ENCODE data around the gene UHMK1.
"Not testable (repeated sequence)": the region's sequence is repeated elsewhere in the genome, so short reads cannot be mapped to it uniquely, and the experiment has no call there.

UHMK1 gene, protein sequence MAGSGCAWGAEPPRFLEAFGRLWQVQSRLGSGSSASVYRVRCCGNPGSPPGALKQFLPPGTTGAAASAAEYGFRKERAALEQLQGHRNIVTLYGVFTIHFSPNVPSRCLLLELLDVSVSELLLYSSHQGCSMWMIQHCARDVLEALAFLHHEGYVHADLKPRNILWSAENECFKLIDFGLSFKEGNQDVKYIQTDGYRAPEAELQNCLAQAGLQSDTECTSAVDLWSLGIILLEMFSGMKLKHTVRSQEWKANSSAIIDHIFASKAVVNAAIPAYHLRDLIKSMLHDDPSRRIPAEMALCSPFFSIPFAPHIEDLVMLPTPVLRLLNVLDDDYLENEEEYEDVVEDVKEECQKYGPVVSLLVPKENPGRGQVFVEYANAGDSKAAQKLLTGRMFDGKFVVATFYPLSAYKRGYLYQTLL

DNA sequence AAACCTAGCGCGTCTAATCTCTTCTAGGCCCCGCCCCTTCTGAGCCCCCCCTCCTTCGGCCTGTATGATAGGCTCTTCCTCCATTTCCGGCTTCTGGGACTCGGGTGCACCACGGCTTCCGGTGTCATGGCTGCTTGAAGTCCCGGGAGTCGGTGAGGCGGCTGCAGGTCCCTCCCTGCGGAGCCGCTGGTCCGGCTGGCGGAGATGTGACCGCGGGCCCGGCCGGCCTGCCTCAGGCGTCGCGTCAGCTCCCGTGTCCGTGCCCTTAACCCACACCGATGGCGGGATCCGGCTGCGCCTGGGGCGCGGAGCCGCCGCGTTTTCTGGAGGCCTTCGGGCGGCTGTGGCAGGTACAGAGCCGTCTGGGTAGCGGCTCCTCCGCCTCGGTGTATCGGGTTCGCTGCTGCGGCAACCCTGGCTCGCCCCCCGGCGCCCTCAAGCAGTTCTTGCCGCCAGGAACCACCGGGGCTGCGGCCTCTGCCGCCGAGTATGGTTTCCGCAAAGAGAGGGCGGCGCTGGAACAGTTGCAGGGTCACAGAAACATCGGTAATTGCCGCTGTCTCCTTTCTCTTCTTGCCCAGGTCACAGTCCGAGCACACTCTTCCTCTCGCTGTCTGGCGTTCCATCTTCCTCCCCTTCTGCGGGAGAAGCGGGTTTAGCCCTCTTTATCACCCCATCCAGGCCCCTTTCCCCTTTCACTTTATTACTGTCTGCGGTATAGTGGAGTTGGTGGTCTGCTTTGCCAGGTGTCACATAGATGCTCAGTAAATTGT lies at the start of gene UHMK1:
UHMK1 (plus strand) TSS at position 96 of the 773 bp plus-strand sequence; CDS start at position 279, 183 bp downstream.
- peak; percentile 95 for DNase-seq

DNA sequence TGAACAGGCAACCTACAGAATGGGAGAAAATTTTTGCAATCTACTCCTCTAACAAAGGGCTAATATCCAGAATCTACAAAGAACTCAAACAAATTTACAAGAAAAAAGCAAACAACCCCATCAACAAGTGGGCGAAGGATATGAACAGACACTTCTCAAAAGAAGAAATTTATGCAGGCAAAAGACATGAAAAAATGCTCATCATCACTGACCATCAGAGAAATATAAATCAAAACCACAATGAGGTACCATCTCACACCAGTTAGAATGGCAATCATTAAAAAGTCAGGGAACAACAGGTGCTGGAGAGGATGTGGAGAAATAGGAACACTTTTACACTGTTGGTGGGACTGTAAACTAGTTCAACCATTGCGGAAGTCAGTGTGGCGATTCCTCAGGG lies 43.3 kb upstream of the UHMK1 start:
- DNase-seq = not testable (repeated sequence)

DNA sequence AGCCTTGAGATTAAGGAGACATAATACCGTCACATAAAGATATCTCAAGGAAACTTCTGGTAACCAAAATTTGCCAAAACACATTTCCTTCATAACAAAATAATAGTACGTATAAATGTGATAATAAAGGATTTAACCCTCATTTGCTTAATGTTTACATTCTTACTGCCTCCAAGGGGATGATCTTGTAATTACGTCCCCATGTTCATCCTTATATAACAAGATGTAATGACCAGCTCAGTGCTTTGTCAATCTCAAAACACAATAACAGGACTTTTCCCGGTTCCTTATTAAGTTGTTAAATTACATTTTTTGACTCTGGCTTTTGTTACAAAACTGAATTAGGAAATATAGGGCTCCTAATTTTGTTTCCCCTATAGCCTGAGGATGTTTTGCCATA lies 41.3 kb upstream of the UHMK1 start:
- DNase-seq = peak; percentile 16

DNA sequence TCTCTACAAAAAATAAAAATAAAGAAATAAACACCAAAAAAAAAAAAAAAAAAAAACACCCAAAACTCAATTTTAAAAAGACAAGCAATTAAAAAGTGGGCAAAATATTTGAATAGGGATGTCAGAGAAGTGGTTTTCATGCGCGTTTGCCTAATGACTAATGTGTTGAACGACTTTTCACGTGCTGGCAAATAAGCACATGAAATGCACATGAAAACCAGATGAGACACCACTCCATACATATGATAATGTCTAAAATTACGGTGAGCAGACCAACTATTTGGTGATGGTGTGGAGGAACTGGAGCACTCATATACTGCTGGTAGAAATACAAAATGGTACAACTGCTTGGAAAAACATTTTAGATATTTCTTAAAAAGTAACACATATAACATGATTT lies 39.4 kb upstream of the UHMK1 start:
- DNase-seq = no peak

DNA sequence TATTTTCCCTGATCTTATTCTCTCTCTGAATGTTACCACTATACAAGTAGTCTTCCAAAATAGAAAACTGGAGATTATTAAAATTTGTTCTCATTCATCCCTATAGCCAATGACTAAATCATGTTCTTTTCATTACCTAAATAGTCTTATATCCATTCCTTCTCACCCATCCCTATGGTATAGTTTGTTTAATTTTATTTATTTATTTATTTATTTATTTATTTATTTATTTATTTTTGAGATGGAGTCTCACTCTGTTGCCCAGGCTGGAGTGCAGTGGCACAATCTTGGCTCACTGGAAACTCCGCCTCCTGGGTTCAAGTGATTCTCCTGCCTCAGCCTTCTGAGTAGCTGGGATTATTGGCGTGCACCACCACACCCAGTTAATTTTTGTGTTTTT lies 35.2 kb upstream of the UHMK1 start:
- not testable (repeated sequence) for DNase-seq

DNA sequence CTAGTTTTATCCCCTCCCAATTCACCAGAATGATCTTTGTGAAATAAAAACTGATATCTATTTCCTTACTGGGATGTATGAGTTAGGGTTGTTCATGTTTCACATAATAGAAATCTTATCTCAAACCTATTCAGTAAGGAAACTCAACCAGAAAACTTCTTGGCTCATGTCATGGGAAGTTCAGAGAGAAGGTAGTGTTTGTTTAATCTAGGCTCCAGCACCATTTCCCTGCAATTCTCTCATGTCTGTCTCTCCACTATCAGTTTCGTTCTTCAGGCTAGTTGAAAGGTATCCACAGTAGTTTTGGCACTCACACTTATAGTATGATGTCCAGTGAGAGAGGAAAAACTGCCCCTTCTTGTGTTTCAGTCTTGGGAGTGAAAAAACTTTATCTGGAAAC lies 34.6 kb upstream of the UHMK1 start:
- DNase-seq = no peak

DNA sequence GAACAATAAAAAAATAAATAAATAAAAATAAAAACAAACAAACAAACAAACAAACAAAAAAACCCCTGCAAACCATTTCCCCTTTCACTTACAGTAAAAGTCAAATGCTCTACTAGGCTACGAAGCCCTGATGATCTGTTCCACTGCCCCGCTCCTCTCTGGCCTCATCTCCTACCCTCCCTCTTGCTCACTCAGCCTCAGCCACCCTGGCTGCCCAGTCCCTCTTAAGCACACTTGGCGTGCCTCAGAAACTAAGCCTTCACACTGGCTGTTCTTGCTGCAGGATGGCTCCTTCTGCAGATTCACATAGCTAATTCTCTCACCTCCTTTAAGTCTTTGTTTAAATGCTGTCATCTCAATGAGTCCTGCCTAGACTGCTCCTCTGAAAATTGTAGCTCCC lies 30.8 kb upstream of the UHMK1 start:
- no peak for DNase-seq

DNA sequence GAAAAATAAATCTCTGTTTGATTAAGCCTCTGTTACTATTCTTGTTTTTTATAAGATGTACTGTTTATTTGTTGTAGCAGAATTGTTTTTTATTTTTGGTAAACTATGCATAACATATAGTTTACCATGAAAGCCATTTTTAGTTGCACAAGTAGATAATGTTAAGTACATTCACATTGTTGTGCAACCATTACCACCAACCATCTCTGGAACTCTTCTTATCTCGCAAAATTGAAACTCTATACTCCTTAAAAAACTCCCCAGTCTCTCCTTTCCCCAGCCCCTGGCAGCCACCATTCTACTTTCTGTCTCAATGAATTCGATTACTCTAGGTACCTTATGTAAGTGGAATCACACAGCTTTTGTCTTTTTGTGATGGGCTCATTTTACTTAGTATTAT lies 27.4 kb upstream of the UHMK1 start:
- DNase-seq = no peak

DNA sequence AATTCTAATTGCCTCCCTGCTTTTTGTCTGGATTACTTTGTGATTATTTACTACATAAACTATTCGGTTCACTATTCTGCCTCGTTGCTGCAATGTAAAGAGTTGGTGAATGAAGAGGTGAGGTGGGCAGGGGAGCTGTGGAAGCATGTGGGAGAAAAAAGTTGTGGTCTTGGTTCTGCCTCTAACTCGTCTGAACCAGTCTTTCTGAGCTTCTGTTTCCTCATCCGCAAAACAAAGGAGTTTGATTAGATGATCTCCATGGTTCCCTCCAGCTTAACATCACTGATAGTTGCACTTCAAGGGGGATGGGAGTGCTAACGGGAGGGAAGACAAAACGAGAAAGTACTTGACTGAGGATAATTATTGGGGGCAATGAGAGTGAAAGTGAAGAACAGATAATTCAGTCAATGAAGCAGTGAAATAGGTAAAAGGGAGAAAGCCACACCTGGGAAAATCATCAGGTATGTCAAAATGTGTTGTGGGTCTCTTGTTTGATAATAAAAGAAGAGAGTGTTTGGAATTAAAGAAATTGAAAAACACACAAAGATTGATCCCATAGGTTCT lies 26.2 kb upstream of the UHMK1 start:
- no peak for DNase-seq

DNA sequence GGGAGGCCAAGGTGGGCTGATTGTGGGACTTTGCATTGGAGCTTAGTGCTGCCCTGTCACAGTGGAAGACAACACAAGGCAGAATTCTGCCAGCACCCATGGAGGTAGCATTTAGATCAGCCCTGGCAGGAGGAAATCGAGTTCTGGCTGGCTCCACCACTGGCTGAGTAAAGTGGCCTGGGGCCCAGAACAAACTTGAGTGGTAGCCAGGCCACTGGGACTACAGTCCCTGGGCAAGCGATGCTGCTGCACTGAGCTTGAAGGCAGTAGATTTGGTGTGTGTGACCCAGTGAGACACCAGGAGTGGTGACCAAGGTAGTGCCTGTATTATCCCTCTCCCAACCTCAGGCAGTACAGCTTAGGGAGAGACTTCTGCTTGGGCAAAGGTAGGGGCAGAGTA lies 22.5 kb upstream of the UHMK1 start:
- DNase-seq = no peak

DNA sequence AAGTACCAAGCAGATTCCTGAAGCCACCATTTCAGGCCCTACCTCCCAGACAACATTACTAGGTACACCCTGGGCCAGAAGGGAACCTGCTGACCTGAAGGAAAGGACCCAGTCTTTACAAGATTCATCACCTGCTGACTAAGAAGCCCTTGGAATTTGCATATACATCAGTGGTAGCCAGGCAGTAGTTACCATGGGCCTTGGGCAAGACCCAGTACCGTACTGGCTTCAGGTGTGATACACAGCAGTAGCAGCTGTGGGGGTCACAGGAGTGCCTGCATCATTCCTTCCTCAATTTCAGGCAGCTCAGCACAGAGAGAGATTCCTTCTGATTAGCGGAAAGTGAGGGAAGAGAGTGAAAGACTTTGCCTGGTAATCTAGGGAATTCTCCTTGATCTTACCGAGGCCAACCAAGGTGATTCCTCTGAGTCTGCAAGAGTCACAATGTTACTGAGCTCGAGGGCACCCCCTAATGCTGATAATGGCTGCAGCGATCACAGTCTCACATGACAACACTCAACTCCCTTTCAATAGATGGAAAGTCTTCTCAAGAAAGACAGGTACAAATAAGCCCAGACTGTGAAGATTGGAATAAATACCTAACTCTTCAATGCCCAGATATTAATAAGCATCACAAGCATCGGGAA lies 22.0 kb upstream of the UHMK1 start:
- peak; percentile 26 for DNase-seq

DNA sequence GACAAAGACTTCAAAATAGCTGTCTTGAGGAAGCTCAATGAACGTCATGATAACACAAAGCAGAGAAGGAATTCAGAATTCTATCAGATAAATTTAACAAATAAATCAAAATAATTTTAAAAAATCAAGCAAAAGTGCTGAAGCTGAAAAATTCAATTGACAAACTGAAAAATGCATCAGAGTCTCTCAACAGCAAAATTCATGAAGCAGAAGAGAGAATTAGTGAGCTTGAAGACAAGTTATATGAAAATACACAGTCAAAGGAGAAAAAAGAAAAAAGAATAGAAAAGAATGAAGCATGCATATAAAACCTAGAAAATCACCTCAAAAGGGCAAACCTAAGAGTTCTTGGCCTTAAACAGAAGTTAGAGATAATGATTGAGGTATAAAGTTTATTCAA lies 21.0 kb upstream of the UHMK1 start:
- no peak for DNase-seq

DNA sequence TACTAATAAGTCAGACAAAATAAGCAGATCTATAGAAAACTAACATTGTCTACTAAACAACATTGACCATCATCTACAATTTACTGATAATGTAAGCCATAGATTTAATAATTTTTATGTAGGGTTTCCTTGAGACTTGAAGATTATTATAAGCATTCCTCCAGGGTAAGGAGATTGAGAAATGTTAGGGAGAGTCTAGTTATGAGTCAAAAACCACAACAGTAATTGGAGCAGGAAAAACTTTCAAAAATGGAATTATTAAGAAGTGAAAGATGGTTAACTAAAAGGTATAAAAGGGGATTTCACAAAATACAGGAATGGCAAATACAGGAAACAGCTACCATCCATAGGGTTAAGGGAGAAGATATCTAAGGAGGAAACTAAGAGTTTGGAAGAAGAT lies 12.4 kb upstream of the UHMK1 start:
- DNase-seq = no peak

DNA sequence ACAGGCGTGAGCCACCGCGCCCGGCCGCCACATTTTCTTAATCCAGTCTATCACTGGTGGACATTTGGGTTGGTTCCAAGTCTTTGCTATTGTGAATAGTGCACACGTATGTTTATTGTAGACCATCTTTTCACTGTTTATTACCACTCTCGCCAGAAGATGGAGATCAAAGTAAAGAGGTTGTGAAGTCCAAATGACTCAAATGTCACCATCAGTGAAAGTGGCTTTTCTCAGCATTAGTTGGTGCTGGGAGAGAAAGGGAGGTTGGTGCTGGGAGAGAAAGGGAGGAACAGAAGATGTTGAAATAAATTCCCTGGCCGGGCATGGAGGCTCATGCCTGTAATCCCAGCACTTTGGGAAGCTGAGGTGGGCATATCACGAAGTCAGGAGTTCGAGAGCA lies 10.4 kb upstream of the UHMK1 start:
- DNase-seq = no peak

DNA sequence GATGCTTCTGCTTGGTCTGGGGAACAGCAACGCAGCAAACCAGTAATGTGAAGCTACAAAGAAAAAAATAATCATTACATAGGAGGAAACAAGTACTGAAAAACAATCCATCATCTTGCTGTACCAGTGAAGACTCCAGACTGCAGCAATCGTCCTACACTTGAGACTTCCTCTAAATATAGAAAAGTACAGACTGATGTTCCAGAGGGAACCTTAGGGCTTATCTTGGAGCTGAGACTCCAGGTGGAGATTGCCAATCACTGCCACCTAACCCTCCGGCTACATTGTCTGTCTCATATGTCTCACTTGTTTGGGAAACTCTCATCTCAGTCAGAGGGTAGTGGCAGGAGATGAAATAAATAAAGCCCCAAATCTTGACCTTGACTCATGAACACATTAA lies 9.4 kb upstream of the UHMK1 start:
- no peak for DNase-seq

DNA sequence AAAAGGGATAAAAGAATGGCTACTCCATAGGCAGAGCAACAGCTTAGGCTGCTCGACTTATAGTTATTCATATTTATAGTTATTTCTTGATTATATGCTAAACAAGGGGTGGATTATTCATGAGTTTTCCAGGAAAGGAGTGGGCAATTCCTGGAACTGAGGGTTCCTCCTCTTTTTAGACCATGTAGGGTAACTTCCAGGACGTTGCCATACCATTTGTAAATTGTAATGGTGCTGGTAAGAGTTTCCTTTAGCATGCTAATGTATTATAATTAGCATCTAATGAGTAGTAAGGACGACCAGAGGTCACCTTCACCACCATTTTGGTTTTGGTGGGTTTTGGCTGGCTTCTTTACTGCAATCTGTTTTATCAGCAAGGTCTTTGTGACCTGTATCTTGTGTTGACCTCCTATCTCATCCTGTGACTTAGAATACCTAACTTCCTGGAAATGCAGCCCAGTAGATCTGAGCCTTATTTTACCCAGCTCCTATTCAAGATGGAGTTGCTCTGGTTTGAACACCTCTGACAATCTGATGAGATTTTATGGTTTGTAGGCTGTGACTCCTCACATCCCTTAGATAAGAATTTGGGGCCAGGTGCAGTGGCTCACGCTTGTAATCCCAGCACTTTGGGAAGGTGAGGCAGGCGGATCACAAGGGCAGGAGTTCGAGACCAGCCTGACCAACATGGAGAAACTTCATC lies 1.9 kb upstream of the UHMK1 start:
- DNase-seq = not testable (repeated sequence)

DNA sequence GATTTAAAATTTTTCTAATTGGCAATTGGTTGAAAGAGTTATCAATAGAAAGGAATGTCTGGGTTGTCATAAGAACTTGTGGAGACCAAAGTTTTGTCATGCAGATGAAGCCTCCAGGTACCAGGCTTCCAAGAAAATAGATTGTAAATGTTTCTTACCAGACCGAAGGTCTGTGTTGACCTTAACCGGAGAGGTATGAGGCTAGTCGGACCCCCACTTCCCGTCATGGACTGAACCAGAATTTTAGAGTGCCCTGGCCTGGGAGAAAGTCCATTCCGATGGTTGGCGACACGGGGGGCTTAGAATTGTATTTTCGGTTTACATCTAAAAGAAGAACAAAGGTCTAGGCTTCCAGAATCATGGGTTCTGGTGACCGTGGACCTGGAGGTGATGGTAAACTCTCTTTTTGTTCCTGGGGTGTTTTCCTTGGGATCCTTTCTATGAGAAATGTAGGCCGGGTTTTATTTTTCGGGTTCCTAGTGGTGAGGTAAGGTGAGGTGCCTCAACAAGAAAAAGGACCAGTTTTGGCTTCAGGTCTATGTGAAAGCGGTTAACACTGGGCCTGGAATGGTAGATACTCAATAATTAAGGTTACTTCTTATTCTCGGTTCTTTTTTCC lies 405 bp upstream of the UHMK1 start:
- no peak for DNase-seq

DNA sequence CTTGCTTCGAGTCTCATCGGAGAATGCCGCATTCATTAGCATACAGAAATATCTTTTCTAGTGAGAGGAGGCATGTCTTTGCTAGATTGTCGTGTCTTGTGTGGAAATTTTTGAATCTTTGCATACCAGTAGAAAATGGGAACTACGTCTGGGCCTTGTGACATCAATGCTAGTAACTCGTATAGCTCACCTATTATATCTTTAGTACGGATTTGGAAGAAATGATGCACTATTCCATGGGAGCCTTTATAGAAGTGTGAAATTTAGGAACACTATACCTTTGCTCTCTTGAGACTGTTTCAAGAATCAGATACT lies 835 bp downstream of the UHMK1 start:
- DNase-seq = peak; percentile 33

DNA sequence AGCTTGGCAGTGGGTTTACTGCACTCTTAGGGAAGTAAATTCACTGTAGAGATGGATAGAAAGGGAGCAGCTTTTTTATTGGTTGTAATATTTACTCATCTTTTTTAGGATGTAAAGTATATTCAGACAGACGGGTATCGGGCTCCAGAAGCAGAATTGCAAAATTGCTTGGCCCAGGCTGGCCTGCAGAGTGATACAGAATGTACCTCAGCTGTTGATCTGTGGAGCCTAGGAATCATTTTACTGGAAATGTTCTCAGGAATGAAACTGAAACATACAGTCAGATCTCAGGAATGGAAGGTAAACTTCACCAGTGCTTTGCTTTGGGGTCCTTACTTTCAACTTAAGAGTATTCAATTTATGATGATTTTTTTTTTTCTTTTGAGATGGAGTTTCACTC lies 3.2 kb downstream of the UHMK1 start:
- DNase-seq = no peak

DNA sequence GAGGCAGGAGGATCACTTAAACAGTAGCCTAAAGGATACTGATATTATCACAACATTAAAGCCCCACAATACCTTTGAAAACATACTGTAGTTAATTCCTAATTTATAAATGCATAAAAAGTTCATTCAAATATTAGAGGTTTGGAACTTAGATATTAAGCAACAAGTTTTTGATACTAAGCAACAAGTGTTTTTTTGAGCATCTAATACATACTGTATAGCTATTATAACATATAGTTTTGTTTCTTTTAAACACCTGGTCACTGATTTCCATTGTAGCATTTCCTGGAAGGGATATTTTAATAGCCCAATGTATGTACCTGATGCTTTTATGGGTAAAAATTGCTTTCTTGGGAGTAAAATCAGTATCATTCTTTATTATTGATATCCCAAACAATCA lies 4.5 kb downstream of the UHMK1 start:
- no peak for DNase-seq

DNA sequence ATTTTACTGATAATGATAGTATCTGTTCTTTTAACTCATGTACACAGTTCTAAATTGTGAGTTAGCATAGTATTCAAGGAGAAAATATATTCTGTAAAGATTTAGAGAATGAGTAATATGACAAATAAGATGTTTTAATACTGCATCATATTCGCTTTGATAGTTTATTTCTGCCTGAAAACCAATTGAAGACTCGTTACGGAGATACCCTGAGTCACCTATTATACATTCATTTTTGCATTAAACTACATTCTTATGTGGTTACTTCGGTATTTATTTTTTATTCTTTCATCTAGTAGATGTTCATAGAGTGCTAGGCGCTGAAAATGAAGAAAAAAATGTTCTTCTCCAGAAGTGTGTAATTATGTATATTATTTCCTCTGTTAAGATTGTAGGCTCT lies 5.3 kb downstream of the UHMK1 start:
- no peak for DNase-seq

DNA sequence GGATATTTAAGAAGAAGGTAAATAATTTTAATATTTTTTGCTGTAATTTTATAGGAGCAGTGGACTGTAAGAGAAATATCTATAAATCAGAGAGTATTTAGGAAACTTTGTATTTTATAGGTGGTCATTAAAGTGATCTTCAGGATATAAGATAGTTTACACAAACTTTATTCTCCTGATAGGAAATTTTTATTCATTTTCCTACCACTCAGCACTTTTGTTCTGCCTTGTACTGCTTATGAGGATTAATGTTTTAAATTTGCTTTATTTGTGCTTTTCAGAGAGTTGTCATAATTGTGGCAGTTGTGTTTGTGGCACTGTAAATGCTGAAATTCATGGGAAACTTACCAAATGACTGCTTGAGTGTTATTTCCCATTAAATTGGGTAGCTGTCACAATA lies 29.7 kb downstream of the UHMK1 start:
- DNase-seq = no peak
